ENCODE measurements around the gene MTCL1.

The MTCL1 gene

DNA sequence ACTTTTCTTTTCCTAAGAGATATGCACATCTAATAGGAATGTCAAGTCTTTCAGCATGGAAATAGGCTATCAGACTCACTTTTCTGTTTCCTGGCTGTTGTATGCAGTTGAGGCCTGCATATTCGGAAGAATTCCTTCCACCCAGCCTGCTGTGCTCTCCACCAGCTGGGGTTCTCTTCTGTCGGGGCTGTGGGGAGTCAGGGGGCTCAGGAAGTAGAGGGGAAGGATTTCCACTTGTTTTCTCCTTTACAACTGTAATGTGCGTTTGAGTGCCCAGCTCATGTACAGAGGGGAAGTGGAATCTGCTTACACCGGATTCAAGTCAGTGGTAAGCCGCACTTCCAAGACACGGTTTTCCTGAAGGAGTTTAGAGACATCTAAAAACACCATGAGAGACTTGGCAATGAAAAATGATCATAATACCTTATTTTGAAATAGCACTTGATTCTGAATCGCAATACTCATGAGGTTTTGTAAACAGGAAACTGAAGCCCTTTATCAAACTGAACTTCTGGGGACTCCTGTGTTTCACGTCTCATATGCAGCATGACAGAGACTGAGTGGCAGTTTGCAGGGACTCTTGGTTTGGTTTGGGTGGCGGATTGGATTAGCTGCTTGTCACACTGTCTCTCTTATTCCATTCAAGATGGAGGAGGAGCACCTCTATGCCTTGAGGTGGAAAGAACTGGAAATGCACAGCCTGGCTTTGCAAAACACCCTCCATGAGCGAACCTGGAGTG lies 90.4 kb downstream of the MTCL1 start:
- no peak for DNase-seq

DNA sequence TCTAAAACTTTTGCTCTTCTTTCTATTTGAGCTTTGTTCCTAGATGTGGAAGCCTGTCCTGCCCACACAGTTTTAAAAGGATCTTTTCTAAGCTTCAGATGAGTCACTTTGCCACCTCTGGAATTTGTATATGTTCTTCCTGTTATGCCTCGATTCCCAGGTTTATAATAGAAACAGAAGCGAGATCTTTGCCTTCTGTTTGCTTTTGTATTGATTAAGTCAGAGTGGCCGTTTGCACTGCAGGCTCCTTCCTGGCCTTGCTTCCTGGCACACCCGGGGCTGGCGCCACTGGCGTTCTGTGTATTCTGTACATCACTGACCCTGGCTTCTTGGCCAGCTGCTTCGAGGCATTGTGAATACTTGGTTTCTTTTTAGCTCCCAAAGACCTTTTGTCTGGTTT lies 91.8 kb downstream of the MTCL1 start:
- no peak for DNase-seq

DNA sequence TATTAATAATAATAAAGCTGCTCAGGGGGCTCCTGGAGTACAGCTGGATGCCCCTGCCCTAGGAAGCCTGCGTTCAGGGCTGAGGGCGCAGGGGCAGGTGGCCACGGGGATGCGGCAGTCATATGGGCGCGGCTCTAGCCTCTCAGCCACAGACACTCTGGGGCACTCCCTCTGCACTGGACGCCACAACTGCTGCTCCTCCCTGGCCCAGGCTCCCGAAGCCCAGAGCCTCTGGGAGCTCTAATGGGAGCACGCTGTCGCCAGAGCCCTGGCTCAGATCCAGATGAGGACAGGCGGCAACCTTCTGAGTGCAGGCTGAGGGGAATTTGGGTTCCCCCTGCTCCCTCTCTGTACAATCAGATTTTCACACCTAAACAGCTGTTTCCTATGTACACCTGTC lies 93.6 kb downstream of the MTCL1 start:
- no peak for DNase-seq

- DNase-seq = no peak
These were observed 94.5 kb downstream of the MTCL1 start for GRCh38 chr18:8799596-8800441.

GRCh38 chr18:8800445-8800844 lies 95.1 kb downstream of the MTCL1 start:
- DNase-seq = no peak

- DNase-seq = no peak
These were observed 95.5 kb downstream of the MTCL1 start for GRCh38 chr18:8800876-8801262.

DNA sequence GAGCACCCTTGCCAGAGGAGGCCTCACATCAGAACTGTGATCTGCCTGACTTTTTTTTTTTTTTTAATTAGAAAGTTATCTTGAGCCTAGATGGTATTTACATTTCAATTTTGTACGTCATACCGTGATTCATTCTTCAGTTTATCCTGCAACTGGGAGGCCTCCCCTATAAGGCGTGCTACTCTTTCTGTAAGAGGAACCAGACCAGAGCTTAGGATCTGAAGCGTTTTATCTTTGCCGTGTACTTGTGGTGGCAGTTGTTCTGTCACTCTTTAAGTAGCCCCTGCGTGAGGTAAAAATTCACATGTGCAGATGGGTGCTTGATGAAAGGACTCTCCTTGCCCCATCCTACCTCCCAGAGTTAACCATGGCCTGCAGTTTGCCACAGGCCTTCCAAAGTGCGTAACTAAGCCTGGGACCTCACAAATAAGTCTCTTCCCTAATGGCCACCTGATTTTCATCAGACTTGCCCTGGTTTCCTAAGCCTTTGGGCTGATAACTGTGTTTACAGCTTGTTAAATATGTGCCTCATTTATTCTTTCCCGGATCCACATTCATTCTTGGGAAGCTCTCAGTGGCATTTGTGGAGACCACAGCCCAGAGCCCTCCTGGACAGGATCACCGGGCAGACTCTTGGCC lies 96.0 kb downstream of the MTCL1 start:
- DNase-seq = no peak

DNA sequence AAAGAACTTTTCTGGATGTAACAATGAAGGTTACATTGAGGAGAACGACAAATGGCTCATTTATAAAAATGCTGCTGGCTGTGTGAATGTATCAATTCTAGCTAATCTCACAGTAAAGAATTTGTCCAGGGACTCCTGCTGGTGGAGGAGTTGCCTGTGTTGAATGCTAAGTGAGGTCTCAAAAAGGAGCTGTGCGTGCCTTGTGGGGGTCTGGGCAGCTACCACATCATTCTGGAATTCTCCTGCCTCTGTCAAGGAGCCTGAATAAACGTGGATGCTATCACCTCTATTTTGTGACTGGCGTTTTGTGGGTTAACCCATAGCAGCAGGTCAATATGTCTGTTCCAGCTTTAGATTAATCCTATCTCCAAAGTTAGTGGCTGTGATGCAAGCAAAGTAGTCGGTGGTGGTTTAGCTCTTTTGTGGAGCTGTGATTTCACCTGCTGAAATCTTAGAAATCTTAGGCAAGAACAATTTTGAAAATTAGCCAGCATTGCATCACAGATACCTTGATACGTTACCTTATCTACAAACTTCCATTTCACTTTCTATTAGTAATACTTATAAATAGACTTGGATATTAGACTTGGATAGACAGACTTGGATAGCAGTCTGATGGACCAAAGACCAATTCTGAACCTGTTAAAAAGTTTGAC lies 96.8 kb downstream of the MTCL1 start:
- no peak for DNase-seq

DNA sequence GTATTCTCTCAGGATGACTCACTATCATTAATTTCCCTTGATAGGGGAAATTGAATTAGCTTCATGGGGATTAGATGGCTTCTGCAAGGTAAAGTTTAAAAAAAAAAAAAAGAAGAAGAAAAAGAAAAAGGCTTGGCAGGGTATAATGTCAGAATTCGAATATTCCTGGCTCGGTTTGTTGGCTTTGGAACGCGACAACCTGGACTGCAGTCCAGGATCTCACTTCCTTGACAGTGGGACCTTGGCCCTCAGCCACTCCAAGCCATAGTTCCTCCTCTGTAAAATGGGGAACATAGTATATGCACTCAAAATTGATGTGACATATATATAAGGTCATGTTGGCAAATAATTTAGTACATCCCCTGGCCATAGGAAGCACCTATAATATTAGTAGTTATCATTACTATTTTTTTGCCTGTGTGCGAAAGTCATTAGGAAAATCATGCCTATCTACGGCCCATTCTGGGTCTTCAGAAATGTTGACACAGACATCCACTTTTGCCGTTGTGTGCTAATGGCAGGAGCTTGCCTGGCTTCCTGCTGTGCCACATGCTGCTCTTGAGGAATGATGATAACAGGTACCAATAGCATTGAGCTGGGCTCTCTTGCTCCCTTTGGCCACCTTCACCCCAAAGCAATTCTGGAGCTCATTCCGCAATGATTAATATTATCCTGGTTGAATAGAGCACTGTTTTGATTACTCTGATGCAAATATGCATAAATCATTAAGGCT lies 97.9 kb downstream of the MTCL1 start:
- no peak for DNase-seq

- DNase-seq = no peak
These were observed 98.6 kb downstream of the MTCL1 start for GRCh38 chr18:8803957-8804356.

DNA sequence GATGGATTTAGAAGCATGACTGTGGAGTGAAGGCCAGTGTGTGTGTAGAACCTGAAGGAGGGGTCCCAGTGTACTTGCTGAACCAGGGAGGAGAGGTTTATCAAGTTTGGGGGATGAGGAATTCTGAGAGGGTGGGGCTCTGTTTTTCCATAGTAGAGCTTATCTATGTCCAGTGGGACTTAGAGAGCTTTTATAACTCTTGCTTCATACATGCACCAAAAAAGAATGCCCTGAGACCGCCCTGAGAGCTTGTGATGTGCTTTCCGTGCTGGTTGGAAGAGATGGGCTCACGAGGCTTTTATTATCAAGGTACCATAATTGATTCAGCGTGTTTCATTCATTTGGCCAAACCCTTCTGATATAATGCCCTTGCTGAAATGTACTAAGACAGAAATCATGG lies 100.2 kb downstream of the MTCL1 start:
- no peak for DNase-seq

DNA sequence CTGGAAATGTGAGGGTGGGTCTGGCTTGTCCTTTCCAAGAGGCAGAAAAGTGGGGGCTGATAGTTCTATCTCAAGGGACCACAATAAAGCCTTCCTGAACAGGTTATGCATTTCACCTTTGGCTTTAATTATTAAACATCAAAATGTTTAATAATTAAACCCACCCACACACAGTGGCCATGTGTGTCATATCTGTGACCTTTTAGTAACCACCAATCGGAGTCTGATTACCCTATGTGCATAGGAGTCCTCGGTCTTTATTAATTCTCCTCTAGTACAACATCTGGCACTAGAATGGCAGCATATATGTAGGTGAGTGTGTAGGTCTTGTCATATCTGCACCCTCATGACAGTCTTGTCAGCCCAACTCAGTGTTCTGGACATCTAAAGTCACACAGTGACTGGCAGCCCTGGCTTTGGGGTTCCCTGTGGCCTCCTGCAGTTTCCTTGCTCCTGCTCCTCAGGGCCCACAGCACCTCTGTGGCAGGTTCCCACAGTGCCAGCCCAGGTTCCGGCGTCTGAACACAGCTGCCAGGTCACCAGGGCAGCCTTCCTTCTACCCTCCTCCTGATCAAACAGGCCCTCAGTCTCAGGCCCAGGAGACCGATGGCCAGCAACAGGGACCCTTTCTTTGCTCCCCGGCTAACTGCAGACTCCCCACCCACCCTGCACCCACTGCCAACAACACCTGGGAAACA lies 100.9 kb downstream of the MTCL1 start:
- no peak for DNase-seq

DNA sequence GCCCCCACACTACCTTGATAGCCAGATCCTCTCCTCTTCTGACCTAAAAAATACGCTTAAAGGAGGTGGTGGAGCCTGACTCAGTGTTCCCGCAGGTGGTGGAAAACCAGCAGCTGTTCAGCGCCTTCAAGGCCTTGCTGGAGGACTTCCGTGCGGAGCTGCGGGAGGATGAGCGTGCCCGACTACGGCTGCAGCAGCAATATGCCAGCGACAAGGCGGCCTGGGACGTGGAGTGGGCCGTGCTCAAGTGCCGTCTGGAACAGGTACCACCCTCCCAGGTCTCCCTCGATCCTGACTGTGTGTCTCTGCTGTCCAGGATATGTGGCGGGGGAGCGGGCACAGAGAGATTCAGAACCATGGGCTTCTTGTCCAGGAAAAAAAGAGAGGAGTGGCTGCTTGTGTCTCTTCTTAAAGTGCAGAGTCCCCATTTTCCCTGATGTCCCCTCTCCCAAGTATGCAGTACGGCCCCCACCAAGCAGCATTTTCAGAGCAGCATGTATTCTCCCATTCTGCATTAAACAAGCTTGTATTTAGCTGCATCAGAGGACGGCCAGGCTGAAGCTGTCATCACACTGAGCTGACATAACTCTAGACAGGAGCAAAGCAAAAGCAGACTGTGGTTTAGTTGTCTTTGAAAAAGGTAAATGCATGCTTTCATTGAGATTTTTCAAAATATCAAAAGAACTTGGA lies 101.6 kb downstream of the MTCL1 start:
- no peak for DNase-seq

DNA sequence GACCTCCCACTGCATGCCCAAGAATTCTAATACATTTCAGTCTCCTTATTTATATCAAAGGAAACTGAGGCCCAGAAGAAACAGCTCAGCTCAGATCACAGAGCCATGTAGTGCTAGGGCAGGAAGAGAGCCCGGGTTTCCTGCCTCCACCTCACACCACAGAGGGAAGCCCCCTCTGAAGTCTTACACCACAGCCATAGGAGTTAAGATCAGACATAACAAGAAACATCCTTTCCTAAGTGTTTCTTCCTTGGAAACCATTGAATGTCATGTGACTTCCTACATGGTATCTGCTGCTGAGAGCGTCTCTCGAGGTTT lies 102.1 kb downstream of the MTCL1 start:
- no peak for DNase-seq

DNA sequence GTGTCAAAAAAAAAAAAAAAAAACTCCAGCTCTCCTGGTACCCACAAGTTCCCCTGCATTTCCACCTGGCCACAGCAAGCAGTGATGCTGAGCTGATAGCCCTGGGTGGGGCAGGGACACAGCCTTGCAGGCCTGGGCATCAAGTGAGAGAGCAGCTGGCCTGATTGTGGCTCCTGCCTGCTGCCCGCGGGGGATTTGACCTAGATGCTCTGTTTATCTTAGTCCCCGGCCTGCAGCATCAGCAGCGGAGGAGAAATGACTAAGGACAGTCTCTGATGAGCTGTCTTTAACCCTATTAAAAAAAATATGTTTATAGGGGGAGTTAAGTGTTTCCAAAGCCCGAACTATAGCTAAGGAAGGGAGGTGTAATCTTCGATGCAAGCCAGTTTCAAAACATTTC lies 102.6 kb downstream of the MTCL1 start:
- DNase-seq = no peak

DNA sequence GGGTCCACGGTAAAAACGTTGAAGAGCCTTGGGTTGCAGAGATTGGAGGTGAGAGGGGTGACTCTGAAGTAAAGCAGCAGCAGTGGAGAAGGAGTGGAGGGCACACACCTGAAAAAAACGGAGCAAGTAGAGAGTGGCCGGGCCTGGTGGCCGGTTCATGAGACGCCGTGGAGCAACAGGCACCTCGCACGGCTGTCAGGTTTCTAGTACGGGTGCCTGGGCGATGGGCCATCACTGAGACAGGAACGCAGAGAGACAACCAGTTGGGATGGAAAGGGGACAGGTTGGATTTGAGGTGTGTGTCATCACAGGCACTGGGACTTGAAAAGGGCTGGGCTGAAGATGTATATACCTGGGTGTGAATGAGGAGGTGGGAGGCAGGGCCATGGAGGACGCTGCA lies 104.2 kb downstream of the MTCL1 start:
- DNase-seq = no peak

DNA sequence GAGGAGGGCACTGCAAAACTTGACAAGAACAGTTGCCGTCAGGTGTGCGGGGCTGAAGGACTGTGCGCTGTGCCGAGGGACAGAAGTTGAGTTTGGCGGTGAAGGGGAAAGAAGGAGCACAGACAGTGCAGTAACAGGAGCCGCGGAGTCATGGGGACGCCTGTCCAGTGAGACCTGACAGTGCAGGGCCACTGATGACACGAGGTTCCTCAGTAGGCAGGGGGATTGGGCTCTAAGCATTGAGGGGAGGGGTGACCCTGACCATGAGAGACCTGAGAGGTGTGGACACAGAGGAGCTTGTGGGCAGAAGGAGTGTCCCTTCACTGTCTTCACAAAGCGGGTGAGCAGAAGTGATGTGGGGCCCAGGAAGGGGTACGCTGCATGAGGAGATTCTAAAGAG lies 104.8 kb downstream of the MTCL1 start:
- no peak for DNase-seq

- DNase-seq = no peak
These were observed 105.8 kb downstream of the MTCL1 start for GRCh38 chr18:8811115-8811514.

GRCh38 chr18:8812631-8813030 lies 107.3 kb downstream of the MTCL1 start:
- no peak for DNase-seq

- no peak for DNase-seq
These were observed 108.3 kb downstream of the MTCL1 start for GRCh38 chr18:8813611-8814010.

GRCh38 chr18:8814206-8814605 lies 108.8 kb downstream of the MTCL1 start:
- DNase-seq = no peak

GRCh38 chr18:8816220-8816619 lies 110.9 kb downstream of the MTCL1 start:
- DNase-seq = no peak
